H4 (cell line): ENCODE measurements around the gene STX18. TPM values are rescaled to one million over a fixed set of nuclear protein-coding genes. Genes with fewer than 3 reads are reported as not detected.
A peak's percentile ranks its signal among the peaks of the same experiment; 100 is the strongest.

Source experiments
- DNase-seq: peaks from one replicate; pipeline ENCODE4 v3.0.0-alpha.2; 2015; ENCODE audit warnings: low spot score
- total RNA-seq: library from RNA; depleted of rRNA; stranded (reverse); fragments of >200 nt; shearing (Covaris generic); gene quantifications from 2 replicates; pipeline ENCODE4 v1.2.3, GENCODE V29; 2014

STX18 gene
- total RNA-seq, 1 experiment from 2014 or later = 36.2 TPM

GRCh38 chr4:4406455-4407298, 135.2 kb downstream of the STX18 start:
- no peak for DNase-seq

GRCh38 chr4:4405358-4405962, 136.4 kb downstream of the STX18 start:
- DNase-seq = no peak

GRCh38 chr4:4402966-4403365, 138.9 kb downstream of the STX18 start:
- DNase-seq = no peak

GRCh38 chr4:4401036-4401435, 140.8 kb downstream of the STX18 start:
- no peak for DNase-seq

GRCh38 chr4:4398430-4398829, 143.4 kb downstream of the STX18 start:
- DNase-seq = no peak

- DNase-seq = no peak
Observed at GRCh38 chr4:4397441-4397819, 144.4 kb downstream of the STX18 start.

- no peak for DNase-seq
Observed at GRCh38 chr4:4396628-4397440, 145.0 kb downstream of the STX18 start.

GRCh38 chr4:4395849-4396627, 145.8 kb downstream of the STX18 start:
- peak; percentile 82 for DNase-seq

GRCh38 chr4:4395371-4395770, 146.5 kb downstream of the STX18 start:
- DNase-seq = no peak

- DNase-seq = peak; percentile 50
Observed at GRCh38 chr4:4394644-4395043, 147.2 kb downstream of the STX18 start.

GRCh38 chr4:4392501-4393183, 149.2 kb downstream of the STX18 start:
- DNase-seq = no peak

- no peak for DNase-seq
Observed at GRCh38 chr4:4391866-4392265, 150.0 kb downstream of the STX18 start.

GRCh38 chr4:4390515-4391240, 151.2 kb downstream of the STX18 start:
- DNase-seq = no peak

GRCh38 chr4:4390046-4390445, 151.8 kb downstream of the STX18 start:
- no peak for DNase-seq

GRCh38 chr4:4388836-4389575, 152.8 kb downstream of the STX18 start:
- DNase-seq = no peak

GRCh38 chr4:4388311-4388790, 153.5 kb downstream of the STX18 start:
- no peak for DNase-seq

- no peak for DNase-seq
Observed at GRCh38 chr4:4387531-4388310, 154.1 kb downstream of the STX18 start.

- DNase-seq = no peak
Observed at GRCh38 chr4:4386736-4387392, 155.0 kb downstream of the STX18 start, which contains the start of gene NSG1. TSS of gene NSG1 (plus strand) at chr4:4387102. CDS start at chr4:4387630, 528 bp downstream.
